HFF-Myc (cell line): ENCODE results near the gene VLDLR.

Experiments
- DNase-seq: peaks from one replicate; pipeline ENCODE4 v3.0.0-alpha.2; 2011; ENCODE audit warnings: low read depth; ENCODE audit errors: extremely low read depth
- H3K4me3 ChIP-seq: replicated peaks from 2 replicates; pipeline ENCODE4 v1.5.1; 2011; ENCODE audit warnings: low read depth, mild to moderate bottlenecking, control low read depth, low read length
- CTCF ChIP-seq: IDR thresholded peaks from 2 replicates; pipeline ENCODE4 v1.5.1; 2012; ENCODE audit warnings: mild to moderate bottlenecking, low read depth, low read length, control low read depth; ENCODE audit errors: missing control alignments

The VLDLR gene

GRCh38 chr9:2595973-2596372, 25.6 kb upstream of the VLDLR start:
- no peak overlapping the region for H3K4me3 ChIP-seq
- no peak for DNase-seq
- TF ChIP-seq CTCF, result no peak

GRCh38 chr9:2597483-2597882, 24.1 kb upstream of the VLDLR start:
- no peak for TF ChIP-seq CTCF
- no peak overlapping the region for H3K4me3 ChIP-seq
- DNase-seq, result no peak

- no peak for TF ChIP-seq CTCF
- DNase-seq, result no peak
- H3K4me3 ChIP-seq, result no peak overlapping the region
These were observed 21.7 kb upstream of the VLDLR start for GRCh38 chr9:2599896-2600295.

- no peak for DNase-seq
- TF ChIP-seq CTCF, result no peak
- no peak overlapping the region for H3K4me3 ChIP-seq
These were observed 21.3 kb upstream of the VLDLR start for GRCh38 chr9:2600307-2600706.

GRCh38 chr9:2601785-2602378, 19.7 kb upstream of the VLDLR start:
- DNase-seq, result no peak
- H3K4me3 ChIP-seq, result no peak overlapping the region
- TF ChIP-seq CTCF, result no peak

GRCh38 chr9:2602704-2603116, 18.9 kb upstream of the VLDLR start:
- no peak overlapping the region for H3K4me3 ChIP-seq
- no peak for DNase-seq
- no peak for TF ChIP-seq CTCF

GRCh38 chr9:2603621-2604020, 18.0 kb upstream of the VLDLR start:
- no peak for TF ChIP-seq CTCF
- no peak overlapping the region for H3K4me3 ChIP-seq
- DNase-seq, result no peak
